ENCODE data around the gene NR6A1. TPM values are rescaled to one million over a fixed set of nuclear protein-coding genes. Genes with fewer than 3 reads are reported as not detected.

Gene NR6A1
- total RNA-seq, 4 donors from 2014 or later: 9.7 to 14.6 (median 12.5) TPM

GRCh38 chr9:124477211-124477647, 293.9 kb downstream of the NR6A1 start:
- peak overlapping the region in 1 of 4 donors; percentile 38 for H3K4me3 ChIP-seq
- WGBS, 2 donors (ENCODE audit: low coverage in 1 of 2): 41% methylated on average over 12 of the region's 19 CpGs; no CpG with 5 or more reads in 1 of the 2 donors

GRCh38 chr9:124475868-124476690, 295.0 kb downstream of the NR6A1 start:
- in situ Hi-C loops (cut with MboI; ENCODE audit: low pct_ligation_motif_present in 1 of 4, low pct_unique_long_range_greater_than_20kb in 1 of 4, low sequenced_read_pairs in 3 of 4): no loop called here
- TF ChIP-seq EP300 (IDR thresholded peaks at IDR 0.05; ENCODE audit: low read depth): no peak
- no peak for TF ChIP-seq CTCF (IDR thresholded peaks at IDR 0.05)
- no peak for TF ChIP-seq POLR2AphosphoS5 (IDR thresholded peaks at IDR 0.05)
- no peak for DNase-seq
- Histone ChIP-seq H3K9me3 (no peaks in the 10 kb centered on the region), H3K27me3 (peaks cover 55% of the 10 kb centered on the region), H3K4me3 (no peak overlapping the region), H3K4me1 (peaks cover 0 to 11% (median 8%) of the 10 kb centered on the region in 4 donors), H3K36me3 (no peaks in the 10 kb centered on the region), H3K27ac (no peak overlapping the region)
- intact Hi-C loops (cut with DNase I; ENCODE audit: low total_unique reads): no loop called here
- 79 to 83% methylated on average over 1 to 13 of the region's 14 CpGs for WGBS, 2 donors (ENCODE audit: low coverage in 1 of 2)

More at GRCh38 chr9:124477211-124477647, 293.9 kb downstream of the NR6A1 start:
- intact Hi-C loops (cut with DNase I; ENCODE audit: low total_unique reads) (no loop called here), in situ Hi-C loops (cut with MboI; ENCODE audit: low pct_ligation_motif_present in 1 of 4, low pct_unique_long_range_greater_than_20kb in 1 of 4, low sequenced_read_pairs in 3 of 4) (no loop called here)
- Histone ChIP-seq H3K9me3 (no peaks in the 10 kb centered on the region), H3K36me3 (no peaks in the 10 kb centered on the region), H3K27ac (no peak overlapping the region), H3K4me1 (peaks cover 0 to 11% (median 8%) of the 10 kb centered on the region in 4 donors), H3K27me3 (peaks cover 65% of the 10 kb centered on the region)
- no peak for DNase-seq
- TF ChIP-seq POLR2A (IDR thresholded peaks at IDR 0.05) (no peak), POLR2AphosphoS5 (IDR thresholded peaks at IDR 0.05) (no peak), CTCF (IDR thresholded peaks at IDR 0.05) (no peak), EP300 (IDR thresholded peaks at IDR 0.05; ENCODE audit: low read depth) (no peak)

- no peak for TF ChIP-seq POLR2AphosphoS5 (IDR thresholded peaks at IDR 0.05)
- TF ChIP-seq CTCF (IDR thresholded peaks at IDR 0.05): no peak
- no peak for TF ChIP-seq POLR2A (IDR thresholded peaks at IDR 0.05)
- TF ChIP-seq EP300 (IDR thresholded peaks at IDR 0.05; ENCODE audit: low read depth): no peak
- Histone ChIP-seq H3K4me3 (no peak overlapping the region), H3K36me3 (no peaks in the 10 kb centered on the region), H3K4me1 (peaks cover 0 to 11% (median 8%) of the 10 kb centered on the region in 4 donors), H3K27me3 (peaks cover 47% of the 10 kb centered on the region), H3K9me3 (no peaks in the 10 kb centered on the region), H3K27ac (no peak overlapping the region)
- DNase-seq: no peak
- in situ Hi-C loops (cut with MboI; ENCODE audit: low pct_ligation_motif_present in 1 of 4, low pct_unique_long_range_greater_than_20kb in 1 of 4, low sequenced_read_pairs in 3 of 4) (no loop called here), intact Hi-C loops (cut with DNase I; ENCODE audit: low total_unique reads) (no loop called here)
- 75% methylated on average over 21 of the region's 21 CpGs; no CpG with 5 or more reads in 1 of the 2 donors for WGBS, 2 donors (ENCODE audit: low coverage in 1 of 2)
Measured at GRCh38 chr9:124475158-124475867, 295.8 kb downstream of the NR6A1 start.

- H3K27me3 ChIP-seq: peaks cover 37% of the 10 kb centered on the region
- H3K36me3 ChIP-seq: no peaks in the 10 kb centered on the region
- TF ChIP-seq EP300 (IDR thresholded peaks at IDR 0.05; ENCODE audit: low read depth) (no peak), CTCF (IDR thresholded peaks at IDR 0.05) (no peak), POLR2A (IDR thresholded peaks at IDR 0.05) (no peak), POLR2AphosphoS5 (IDR thresholded peaks at IDR 0.05) (no peak)
- no peak overlapping the region for H3K27ac ChIP-seq
- no peak overlapping the region for H3K4me3 ChIP-seq
- H3K4me1 ChIP-seq: peaks cover 0 to 11% (median 8%) of the 10 kb centered on the region in 4 donors
- in situ Hi-C loops (cut with MboI; ENCODE audit: low pct_ligation_motif_present in 1 of 4, low pct_unique_long_range_greater_than_20kb in 1 of 4, low sequenced_read_pairs in 3 of 4): no loop called here
- WGBS, 2 donors (ENCODE audit: low coverage in 1 of 2): 60 to 65% methylated on average over 1 to 4 of the region's 4 CpGs
- intact Hi-C loops (cut with DNase I; ENCODE audit: low total_unique reads): no loop called here
- no peaks in the 10 kb centered on the region for H3K9me3 ChIP-seq
- DNase-seq: no peak
Measured at GRCh38 chr9:124474151-124474550, 297.0 kb downstream of the NR6A1 start.
